HG03442 (cell line): ENCODE data around the gene ZNF276.
"Not testable (repeated sequence)": the region's sequence is repeated elsewhere in the genome, so short reads cannot be mapped to it uniquely, and the experiment has no call there.

Experiments used
- ATAC-seq: cut with Tn5 transposase; IDR thresholded peaks from one replicate; pipeline ENCODE4 v1.9.1; 2021; ENCODE audit warnings: mild to moderate bottlenecking, moderate library complexity; ENCODE audit not compliant: unreplicated experiment

The ZNF276 gene, protein sequence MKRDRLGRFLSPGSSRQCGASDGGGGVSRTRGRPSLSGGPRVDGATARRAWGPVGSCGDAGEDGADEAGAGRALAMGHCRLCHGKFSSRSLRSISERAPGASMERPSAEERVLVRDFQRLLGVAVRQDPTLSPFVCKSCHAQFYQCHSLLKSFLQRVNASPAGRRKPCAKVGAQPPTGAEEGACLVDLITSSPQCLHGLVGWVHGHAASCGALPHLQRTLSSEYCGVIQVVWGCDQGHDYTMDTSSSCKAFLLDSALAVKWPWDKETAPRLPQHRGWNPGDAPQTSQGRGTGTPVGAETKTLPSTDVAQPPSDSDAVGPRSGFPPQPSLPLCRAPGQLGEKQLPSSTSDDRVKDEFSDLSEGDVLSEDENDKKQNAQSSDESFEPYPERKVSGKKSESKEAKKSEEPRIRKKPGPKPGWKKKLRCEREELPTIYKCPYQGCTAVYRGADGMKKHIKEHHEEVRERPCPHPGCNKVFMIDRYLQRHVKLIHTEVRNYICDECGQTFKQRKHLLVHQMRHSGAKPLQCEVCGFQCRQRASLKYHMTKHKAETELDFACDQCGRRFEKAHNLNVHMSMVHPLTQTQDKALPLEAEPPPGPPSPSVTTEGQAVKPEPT

DNA sequence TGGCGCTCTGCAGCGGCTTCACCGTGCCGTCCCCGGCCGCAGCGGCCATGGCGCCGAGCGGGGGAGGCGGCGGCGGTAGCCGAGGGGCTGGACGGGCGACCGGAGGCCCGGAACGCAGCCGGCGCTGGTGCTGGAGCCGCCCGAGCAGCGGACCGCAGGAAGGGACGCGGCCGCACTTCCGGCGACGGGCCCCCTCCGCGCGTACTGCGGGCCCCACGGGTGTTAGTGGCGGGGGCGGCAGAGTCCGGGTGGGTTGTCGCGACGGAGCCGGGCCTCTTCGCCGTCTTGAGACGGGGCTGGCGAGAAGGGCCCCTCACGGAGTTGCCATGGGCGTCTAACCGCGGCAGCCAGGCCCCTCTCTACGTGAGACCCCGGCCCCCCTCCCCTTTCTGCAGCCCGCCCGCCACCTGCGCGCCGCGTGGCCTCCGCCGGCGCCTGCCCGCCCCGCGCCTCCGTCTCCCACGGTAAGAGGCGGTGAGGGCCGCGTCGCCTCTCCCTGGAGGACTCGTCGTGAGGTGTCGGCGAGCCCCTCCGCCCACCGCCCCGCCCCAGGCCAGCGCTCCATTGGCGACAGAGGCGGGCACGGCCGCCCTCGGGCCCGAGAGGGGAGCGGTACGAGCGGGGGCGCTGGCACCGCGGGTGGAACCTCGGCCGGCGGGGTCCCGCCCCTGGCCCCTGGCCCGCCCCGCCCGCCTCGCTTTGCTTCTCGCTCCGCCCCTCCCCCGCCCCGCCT is at the start of gene ZNF276, which contains the start of gene VPS9D1:
Gene ZNF276 (plus strand): TSS at position 725 of the 733 bp plus-strand sequence. CDS start 104 bp downstream, outside the sequence.
Gene VPS9D1 (minus strand): TSS at position 86 of the 733 bp plus-strand sequence. CDS start 37 bp downstream, at position 49.
- peak; percentile 44 for ATAC-seq

DNA sequence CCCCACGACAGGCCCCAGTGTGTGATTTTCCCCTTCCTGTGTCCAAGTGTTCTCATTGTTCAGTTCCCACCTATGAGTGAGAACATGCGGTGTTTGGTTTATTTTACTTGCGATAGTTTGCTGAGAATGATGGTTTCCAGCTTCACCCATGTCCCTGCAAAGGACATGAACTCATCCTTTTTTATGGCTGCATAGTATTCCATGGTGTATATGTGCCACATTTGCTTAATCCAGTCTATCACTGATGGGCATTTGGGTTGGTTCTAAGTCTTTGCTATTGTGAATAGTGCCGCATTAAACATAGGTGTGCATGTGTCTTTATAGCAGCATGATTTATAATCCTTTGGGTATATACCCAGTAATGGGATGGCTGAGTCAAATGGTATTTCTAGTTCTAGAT is 49.8 kb upstream of the ZNF276 start:
- ATAC-seq, result not testable (repeated sequence)

DNA sequence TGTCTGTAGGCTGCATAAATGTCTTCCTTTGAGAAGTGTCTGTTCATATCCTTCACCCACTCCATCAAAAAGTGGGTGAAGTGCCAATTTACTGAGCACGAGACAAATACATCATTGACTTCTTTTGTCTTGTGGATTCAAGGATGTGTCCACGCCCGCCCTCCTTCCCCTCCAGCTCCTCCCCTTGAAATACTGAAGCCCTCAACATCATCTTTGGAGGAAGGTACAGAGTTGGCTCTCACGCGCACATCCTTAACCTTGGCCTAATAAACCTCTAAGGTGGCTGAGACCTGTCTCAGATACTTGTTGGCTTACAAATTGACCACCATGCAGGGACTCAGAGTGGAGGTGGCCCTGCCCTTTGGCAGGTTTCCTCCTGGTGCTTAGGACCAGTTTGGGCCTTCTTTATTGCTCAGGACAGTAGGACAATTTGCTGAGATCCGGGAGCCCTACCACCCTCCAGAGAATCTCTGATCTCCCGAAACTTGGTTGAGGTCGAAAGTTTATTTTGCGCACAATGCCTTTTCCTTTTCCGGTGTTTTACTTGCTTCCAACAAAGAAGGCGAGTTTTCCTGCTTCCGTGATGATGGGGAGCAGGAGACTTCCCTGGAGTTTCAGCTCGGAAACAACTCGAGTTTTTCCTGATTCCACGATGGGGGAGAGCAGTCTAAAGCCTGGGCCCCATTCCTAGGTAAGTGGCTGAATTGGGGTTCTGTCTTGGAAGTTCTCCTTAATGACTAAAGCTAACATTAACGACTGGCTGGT is 49.0 kb upstream of the ZNF276 start:
- ATAC-seq, result no peak

DNA sequence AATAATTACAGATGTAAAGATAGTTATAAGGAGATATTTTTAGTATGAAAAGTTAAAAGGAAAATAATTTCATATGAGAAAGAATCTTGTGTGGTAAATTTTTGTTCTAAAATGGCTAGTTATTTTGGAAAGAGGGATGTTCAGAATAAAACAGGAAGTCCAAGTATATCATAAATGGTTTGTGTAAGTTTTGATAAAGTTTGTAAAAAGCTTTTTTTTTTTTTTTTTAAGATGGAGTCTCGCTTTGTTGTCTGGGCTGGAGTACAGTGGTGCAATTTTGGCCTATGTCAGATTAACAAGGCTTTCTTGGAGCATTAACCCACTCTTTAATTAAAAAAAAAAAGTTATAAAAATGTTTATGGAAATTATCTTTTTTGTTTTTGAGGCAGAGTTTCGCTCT is 43.1 kb upstream of the ZNF276 start:
- no peak for ATAC-seq

DNA sequence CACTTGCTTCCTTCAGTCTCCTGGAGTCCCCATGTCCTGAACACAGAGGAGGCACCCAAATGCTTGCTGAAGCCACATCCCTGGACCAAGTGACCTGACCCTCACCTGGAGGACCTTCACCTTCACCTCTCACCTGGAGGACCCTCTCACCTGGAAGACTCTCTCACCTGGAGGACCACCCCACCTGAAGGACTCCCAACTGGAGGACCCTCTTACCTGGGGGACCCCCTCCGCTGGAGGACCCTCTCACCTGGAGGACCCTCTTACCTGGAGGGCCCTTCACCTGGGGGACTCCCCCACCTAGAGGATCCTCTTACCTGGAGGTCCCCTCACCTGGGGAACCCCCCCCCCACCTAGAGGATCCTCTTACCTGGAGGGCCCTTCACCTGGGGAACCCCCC is 35.4 kb upstream of the ZNF276 start:
- ATAC-seq, result no peak

DNA sequence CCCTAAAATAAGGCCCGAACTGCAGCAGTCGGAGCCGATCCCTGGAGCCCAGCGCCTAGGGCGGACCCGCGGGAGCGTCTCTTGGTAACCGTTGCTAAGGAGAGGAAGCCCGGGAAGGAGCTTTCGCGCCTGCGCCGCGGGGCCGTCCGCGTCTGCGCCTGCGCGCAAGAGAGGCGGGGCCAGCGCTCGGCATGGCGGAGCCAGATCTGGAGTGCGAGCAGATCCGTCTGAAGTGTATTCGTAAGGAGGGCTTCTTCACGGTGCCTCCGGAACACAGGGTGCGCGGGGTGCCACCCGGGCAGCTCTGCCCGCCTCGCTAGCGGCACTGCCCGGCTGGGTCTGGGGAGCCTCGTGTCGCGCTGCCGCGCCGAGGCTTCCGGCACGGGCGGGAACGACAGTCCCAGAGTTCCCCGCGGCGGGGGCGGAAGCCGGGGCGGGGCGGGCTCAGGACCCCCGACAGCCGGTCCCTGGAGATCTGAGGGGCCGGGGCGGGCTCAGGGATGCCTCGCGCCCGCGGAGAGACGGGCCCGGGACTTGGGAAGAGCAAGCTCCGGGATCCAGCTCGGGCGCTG is 34.7 kb upstream of the ZNF276 start, which contains the start of gene CDK10:
Gene CDK10 (plus strand): TSS at position 170 of the 572 bp plus-strand sequence. CDS start 22 bp downstream, at position 192.
- ATAC-seq, result peak; percentile 74

DNA sequence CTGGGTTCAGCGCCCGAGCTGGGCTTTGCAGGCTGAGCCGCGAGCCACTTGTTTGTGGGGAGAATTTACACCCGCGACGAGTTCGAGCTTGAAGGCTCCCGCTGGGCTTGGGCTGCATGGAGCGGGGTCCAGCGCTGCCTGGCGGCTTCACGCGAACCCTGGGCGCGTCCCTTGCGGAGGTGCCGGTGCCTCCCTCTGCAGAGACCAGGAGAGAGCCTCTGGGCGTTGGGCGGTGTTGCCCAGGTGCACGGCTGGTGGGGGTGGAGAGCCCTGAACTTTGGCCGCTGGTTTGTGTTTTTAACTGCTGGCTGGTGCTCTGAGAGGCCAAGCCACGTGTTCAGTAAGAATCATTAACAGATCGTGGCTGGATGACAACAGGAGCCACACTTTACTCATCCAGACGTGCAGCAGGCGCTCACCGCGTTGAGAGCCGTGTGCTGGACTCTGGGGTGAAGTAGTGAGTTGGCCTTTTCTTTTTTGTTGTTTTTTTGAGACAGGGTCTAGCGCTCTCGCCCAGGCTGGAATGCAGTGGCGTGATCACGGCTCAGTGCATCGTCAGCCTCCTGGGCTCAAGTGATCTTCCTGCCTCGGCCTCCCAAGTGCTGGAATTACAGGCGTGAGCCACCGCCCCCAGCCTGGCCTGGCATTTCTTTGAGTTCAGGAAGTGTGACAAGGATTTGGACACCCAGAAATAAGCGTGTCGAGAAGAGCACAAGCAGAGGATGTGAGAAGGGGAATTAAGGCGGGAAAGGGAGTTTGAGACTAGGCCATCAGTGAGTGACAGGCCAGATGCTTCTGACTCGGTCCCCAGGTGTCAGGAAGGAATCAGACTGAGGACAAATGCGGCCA is 34.0 kb upstream of the ZNF276 start:
- ATAC-seq, result peak; percentile 29

DNA sequence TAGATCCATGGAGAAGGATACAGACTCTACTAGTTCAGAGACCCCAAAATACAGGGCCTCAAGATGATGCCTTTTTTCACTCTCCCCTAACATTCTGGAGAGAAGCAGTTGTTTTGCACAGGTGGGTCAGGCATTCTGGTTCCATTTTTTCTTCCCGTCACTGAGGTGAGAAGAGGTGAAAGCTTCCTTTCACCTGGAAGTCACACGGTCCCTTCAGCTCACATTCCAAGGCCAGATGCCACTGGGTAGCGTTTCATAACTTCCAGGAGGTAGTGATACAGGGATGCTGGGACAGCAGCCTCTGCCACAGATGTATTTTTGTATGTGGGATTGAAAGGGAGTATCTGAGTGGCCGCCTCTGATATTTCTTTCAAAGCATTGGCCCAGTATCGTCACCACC is 32.9 kb upstream of the ZNF276 start:
- ATAC-seq, result no peak

DNA sequence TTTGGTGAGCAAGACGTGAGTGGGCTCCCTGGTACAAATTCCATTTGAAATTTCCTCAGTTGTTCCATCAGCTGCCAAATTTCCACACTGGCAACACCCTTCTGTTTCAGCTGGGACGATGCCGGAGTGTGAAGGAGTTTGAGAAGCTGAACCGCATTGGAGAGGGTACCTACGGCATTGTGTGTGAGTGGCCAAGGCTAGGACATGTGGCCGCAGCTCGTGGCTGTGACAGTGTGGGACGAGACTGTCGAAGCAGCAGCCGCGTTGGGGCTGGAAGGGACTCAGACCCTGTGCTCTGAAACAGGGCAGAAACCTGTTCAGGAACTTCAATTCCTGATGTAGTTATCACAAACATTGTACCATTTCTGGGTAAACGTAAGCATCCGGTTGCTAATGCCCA is 32.2 kb upstream of the ZNF276 start:
- ATAC-seq, result no peak

DNA sequence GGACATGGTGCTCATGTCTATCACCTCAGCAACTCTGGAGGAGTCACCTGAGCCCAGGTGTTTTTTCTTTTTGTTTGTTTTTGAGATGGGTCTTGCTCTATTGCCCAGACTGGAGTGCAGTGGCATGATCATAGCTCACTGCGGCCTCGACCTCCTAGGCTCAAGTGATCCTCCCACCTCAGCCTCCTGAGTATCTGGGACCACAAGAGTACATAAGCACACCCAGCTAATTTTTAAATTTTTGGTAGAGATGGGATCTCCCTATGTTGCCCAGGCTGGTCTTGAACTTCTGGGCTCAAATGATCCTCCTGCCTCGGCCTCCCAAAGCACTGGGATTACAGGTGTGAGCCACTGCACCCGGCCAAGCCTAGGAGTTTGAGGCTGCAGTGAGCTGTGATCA is 31.7 kb upstream of the ZNF276 start:
- ATAC-seq, result not testable (repeated sequence)

DNA sequence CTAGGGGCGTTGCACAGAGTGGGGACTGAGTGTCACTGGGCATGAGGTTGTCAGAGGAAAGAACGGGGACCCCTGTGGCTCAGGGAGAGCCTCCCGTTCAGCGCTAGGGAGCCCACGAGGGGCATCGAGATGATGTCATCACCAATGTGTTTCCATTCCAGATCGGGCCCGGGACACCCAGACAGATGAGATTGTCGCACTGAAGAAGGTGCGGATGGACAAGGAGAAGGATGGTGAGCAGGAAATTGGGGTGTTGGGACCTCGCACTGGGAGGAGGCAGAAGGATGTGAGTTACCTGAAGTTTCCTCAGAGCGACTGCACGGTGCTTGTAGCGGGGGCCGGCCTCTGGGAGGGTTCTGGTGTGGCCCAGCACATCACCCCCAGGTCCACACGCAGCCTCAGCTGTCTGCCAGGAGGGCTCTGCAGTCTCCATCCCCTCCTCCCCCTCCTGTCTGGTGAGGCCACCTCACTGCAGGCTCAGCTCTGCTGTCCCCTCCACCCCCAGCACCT is 30.9 kb upstream of the ZNF276 start:
- no peak for ATAC-seq

DNA sequence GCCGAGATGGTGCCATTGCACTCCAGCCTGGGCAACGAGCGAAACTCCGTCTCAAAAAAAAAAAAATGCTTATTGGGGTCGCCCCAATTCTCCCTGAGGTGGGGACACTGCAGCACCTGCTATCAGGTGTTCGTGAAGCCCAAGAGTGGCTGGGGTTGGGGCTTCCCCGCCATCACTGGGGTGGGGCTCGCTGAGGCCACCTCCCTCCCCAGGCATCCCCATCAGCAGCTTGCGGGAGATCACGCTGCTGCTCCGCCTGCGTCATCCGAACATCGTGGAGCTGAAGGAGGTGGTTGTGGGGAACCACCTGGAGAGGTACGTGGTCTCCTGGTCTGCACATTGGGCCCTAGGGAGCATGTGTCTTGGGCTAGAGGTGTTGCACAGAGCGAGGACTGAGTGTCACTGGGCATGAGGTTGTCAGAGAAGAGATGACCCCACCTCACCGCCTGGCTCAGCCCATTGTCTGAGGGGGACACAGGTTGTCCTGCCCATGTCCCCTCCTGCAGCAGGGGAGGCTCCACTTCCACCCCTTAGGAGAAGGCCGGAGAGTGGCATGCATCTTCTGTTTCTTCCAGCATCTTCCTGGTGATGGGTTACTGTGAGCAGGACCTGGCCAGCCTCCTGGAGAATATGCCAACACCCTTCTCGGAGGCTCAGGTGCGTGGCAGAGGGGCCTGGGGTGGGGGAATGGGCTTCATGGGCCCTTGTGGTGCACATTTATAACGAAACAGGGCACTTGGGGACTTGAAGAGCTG is 29.9 kb upstream of the ZNF276 start:
- no peak for ATAC-seq

DNA sequence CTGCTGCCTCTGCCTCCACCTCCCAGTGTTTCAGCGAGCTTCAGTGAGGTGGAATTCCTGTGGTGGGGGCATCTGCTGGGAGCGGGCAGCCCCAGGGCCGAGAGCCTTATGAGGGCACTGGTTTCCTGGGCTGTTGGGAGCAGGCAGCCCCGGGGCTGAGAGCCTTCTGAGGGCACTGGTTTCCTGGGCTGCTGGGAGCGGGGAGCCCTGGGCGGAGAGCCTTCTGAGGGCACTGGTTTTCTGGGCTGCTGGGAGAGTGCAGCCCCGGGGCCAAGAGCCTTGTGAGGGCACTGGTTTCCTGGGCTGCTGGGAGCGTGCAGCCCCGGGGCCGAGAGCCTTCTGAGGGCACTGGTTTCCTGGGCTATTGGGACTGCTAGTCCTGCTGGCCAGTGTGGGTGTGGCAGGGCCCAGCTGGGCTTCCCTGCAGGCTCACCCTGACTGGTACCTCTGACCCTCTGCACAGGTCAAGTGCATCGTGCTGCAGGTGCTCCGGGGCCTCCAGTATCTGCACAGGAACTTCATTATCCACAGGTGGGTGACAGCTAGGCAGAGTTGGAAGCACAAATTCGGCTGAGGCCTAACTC is 29.3 kb upstream of the ZNF276 start:
- no peak for ATAC-seq

DNA sequence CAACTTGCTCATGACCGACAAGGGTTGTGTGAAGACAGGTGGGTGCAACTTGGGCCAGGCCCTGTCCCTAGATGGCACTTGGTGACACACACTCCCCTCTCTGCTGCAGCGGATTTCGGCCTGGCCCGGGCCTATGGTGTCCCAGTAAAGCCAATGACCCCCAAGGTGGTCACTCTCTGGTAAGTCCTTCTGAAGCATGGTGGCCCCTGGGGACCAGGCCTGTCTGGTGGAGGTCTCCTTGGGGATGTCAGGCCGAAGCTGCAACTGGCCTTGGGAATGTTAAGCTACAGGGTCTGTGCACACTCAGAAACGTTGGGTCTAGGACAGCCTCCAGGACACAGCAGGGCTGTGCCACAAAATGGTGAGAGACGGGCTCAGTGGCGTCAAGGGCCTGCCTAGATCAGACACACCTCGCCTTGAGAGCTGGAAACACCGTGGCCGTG is 28.0 kb upstream of the ZNF276 start:
- no peak for ATAC-seq

DNA sequence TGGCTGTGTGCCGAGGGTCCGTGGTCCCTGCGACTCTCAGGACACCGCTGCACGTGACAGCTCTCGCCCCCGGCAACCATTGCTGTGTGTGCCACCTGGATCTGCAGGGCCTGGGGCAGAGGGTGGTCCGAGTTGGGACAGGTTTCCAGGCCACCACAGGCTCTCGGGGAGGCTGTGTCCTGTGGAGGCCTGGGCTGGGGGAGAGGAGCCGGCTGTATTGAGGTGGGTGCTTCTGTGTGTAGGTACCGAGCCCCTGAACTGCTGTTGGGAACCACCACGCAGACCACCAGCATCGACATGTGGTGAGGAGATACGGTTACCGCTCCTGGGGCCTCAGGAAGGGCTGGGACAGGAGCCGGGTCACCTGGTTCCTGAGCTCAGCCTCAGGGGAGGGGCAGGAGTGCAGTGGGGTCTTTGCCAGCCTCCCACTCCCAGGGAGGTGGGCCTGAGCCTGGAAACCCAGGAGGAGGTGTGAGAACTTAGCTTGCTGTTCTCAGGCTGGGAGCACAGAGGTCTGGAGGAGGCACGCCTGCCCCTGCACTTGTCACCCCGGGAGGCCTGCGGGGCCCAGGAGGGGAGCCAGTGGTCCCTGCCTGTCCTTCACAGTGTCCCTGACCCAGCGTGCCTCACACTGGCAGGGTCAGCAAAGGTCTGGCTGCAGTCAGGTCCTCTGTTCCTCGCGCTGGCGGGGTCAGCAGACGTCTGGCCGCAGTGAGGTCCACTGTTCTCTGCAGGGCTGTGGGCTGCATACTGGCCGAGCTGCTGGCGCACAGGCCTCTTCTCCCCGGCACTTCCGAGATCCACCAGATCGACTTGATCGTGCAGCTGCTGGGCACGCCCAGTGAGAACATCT is 27.2 kb upstream of the ZNF276 start:
- ATAC-seq, result no peak

DNA sequence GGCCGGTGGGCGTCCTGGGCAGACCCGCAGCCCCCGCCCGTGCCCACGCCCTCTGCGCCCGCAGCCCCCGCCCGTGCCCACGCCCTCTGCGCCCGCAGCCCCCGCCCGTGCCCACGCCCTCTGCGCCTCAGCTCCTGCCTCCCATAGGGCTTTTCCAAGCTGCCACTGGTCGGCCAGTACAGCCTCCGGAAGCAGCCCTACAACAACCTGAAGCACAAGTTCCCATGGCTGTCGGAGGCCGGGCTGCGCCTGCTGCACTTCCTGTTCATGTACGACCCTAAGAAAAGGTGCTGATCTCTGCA is 26.6 kb upstream of the ZNF276 start:
- not testable (repeated sequence) for ATAC-seq

DNA sequence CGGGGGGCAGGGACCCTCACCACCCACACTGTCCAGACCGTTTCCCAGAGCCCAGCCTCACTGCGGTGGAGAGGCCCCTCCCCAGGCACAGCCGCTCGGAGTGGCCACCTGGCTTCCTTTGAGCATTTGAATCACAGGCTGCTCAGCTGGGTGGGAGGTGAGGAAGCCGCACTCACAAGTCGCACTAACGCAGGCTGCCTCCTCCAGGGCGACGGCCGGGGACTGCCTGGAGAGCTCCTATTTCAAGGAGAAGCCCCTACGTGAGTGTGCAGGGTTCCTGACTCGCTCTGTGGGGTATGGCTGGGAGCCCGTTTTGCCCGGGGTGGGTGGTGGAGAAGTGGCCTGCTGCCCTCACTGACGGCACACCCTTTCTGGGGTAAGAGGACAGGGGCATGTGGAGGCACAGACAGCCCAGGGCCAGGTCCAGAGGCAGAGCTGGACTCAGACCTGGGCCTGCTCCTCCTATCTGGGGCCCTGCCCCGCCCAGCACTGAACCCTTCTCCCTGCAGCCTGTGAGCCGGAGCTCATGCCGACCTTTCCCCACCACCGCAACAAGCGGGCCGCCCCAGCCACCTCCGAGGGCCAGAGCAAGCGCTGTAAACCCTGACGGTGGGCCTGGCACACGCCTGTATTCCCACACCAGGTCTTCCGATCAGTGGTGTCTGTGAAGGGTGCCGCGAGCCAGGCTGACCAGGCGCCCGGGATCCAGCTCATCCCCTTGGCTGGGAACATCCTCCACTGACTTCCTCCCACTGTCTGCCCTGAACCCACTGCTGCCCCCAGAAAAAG is 26.1 kb upstream of the ZNF276 start:
- no peak for ATAC-seq
